GM21526 (cell line): ENCODE measurements around the gene CIB1.
"Not testable (repeated sequence)": the region's sequence is repeated elsewhere in the genome, so short reads cannot be mapped to it uniquely, and the experiment has no call there.

Experiments used
- ATAC-seq: cut with Tn5 transposase; IDR thresholded peaks from one replicate; pipeline ENCODE4 v1.9.1; 2021; ENCODE audit warnings: moderate library complexity; ENCODE audit not compliant: unreplicated experiment, low FRiP score

CIB1 gene

GRCh38 chr15:90201130-90201943, 32.4 kb downstream of the CIB1 start, which contains the start of gene SEMA4B:
SEMA4B (plus strand) TSS chr15:90201330; CDS start chr15:90201579, 249 bp downstream.
- peak; percentile 81 for ATAC-seq

GRCh38 chr15:90200534-90201129, 33.1 kb downstream of the CIB1 start:
- peak; percentile 19 for ATAC-seq

DNA sequence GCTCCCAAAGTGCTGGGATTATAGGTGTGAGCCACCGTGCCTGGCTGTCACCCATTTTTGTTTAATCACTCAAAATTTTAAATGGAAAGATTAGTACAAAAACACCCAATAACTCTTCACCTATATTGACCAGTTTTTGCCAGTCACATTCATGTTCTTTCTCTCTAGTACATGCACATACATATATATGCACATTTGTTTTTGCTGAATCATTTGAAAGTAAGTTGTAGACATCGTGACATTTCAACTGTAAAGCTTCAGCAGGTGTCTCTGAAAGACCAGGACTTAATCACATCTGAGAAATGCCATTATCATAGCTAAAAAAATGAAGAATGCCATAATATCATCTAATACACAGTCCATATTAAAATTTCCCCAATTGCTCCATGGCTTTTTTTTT, 39.1 kb downstream of the CIB1 start:
- ATAC-seq: no peak

DNA sequence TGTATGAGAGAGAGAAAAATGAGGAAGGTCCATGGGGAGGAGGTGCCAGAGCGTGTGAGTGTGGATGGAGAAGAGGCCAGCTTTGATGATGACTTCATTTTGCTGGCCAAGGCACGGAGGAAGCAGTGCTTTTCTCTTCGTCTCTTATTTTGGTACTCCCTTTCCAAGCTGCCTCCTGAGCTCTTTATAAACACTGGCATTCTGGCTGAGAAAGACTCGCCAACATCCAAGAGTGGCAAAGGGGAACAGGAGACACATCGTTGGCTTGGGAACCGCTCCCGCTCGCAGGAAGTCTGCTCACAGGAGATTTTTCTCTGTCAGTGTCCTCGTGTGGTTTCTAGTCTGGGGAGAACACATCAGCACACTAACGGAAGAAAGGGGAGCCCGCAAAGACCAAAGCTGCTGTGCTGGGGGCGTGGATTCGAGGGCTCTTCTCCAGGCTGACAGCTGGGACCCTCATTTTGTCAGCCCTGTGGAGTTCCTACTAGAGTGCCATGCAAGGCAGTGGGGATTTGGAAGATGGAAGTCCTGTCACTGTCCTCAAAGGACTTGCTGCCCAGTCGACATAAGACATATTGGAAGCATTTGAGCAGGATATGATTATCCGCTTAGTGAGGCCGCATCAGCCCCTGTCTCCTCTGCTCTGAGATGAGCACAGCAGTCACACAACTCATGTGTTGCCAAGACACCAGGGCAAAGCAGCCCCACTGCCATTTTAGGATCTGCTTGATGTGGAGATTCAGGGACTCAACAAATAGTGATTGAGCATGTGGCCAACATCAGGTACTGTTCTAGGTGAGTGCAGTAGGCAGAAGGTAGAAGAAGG, 40.6 kb downstream of the CIB1 start:
- no peak for ATAC-seq

- ATAC-seq: peak; percentile 47
Measured at GRCh38 chr15:90191794-90192509, 41.8 kb downstream of the CIB1 start.

DNA sequence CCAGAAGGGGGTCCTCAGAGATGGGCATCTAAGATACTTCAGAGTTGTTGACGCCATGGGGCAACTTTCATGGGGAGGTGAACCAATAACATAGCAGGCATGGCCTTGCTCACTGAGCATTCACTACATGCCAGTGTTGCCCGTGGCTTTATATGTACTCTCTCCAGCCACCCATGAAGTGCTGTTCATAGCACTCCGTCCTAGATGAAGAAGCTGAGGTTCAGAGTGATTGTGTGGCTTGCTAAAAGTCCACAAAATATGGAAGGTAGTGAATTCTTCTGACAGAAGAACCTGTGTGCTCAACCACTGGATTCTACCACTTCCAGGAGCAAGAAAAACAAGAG, 42.4 kb downstream of the CIB1 start:
- ATAC-seq: peak; percentile 30

DNA sequence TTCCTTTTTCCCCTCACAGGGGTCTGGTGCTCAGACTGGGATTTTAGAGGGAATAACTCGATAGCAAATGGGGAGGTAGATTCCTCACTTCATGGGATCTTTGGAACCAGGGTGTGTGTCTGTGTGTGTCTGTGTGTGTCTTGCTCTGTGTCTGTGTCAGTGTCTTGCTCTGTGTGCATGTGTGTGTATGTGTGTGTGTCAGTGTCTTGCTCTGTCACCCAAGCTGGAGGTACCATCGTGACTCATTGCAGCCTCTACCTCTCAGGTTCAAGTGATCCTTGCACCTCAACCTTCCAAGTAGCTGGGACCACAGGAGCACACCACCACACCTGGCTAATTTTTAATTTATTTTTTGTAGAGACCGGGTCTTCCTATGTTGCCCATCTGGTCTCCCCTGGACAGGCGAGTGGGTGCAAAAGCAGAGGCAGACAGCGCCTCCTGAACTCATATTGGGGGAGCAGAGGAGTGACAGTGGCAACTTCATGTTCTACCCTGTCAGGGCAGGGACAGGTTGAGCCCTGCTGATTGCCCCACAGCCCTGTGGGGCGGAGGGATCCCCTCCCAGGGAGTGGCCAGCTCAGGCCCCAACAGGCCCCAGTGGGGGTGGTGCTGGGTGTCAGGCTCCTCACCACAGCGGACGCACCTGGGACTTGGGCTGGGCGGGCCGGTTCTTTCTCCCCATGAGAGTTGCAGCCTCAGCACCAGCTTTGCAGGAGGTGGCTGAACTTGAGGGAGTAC, 43.0 kb downstream of the CIB1 start:
- peak; percentile 62 for ATAC-seq

DNA sequence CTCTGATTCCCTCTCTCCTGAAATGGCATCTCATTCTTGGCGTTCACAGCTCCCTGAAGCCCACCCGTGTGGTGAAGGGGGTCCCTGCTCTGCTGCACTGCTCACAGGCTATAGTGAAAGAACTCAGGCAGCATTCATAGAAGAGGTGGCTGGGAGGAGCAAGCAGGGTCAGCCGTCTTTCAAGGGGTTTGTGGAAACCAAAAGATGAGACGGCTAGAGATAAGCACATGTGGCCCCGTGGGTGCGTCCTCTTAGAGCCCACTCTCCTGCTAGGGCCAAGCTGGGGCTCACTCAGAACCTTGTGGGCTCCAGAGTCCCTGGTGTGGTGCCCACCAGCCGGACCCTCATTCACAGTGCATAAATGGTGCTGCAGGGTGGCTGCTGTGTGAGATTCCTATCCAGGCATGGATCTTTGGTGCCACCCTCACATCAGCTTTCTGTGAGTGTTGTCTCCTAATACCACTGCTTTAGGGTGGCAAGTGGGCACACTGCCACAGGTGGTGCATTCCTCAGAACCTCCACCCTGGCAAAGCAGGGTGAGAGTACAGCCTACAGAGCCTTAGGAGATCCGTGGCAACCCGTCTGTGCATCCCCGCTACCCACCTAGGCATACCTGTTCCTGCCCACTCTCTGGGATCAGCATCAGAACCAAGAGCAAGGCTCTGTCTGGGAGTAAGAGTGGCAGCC, 43.8 kb downstream of the CIB1 start:
- ATAC-seq: no peak

DNA sequence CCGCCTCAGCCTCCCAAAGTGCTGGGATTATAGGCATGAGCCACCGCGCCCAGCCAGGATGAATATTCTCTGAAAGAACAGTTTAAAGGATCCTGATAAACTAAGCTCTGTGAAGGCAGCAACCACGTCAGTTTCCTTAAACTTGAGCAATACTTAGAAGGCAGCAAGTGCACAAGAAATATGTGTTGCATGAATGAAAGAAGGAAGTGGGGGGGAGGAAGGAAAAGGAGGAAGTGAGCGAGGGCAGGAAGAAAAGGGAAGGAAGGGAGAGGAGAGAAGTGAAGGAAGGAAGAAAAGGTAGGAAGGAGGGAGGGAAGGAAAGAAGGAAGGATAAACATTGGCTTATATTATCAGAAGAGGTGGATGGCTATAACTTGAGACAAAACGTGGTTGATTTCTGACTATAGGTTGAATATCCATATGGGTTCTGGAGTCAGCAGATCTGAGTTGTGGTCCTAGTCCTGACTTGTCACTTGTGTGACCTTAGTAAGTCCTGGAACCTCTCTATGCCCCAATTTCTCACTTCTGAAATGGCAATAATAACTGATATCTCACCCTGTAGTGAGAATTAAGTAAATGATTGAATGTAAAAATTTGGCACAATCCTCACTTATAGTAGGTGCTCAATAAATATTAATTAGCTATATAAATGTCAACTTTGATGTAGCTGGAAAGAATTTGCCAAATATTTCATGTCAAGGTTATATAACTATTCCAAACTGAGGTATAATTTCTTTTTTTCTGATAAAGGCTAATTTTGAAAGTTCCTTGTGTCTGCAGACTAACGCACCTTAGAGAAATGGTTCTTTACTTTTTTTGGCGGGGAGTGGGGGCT, 44.6 kb downstream of the CIB1 start:
- ATAC-seq: no peak

- ATAC-seq: not testable (repeated sequence)
Measured at GRCh38 chr15:90188065-90188464, 45.7 kb downstream of the CIB1 start.

DNA sequence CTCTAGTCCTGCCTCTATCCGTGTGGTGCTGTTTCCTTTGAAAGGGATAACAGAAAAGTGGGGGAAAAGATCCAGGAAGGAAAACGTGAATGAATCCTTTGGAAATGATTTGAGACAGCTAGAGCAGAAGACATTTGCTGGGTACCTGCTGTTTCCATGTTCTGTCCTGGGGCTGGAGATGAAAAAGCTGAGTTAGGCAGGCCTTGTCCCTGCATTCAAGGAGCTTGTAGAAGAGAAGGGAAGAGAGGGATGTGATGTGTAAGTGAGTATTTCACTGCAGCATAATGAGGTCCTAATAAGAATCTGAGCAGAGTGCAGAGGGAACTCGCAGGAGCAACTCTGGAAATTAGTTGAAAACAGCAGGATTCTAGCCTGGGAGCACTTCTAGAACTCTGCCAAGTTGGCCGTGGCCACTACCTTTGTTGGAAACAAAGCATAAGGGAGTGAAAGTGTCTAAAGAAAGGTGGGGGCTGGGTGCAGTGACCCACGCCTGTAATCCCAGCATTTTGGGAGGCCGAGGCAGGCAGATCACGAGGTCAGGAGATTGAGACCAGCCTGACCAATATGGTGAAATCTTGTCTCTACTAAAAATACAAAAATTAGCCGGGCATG, 46.4 kb downstream of the CIB1 start:
- ATAC-seq: no peak

DNA sequence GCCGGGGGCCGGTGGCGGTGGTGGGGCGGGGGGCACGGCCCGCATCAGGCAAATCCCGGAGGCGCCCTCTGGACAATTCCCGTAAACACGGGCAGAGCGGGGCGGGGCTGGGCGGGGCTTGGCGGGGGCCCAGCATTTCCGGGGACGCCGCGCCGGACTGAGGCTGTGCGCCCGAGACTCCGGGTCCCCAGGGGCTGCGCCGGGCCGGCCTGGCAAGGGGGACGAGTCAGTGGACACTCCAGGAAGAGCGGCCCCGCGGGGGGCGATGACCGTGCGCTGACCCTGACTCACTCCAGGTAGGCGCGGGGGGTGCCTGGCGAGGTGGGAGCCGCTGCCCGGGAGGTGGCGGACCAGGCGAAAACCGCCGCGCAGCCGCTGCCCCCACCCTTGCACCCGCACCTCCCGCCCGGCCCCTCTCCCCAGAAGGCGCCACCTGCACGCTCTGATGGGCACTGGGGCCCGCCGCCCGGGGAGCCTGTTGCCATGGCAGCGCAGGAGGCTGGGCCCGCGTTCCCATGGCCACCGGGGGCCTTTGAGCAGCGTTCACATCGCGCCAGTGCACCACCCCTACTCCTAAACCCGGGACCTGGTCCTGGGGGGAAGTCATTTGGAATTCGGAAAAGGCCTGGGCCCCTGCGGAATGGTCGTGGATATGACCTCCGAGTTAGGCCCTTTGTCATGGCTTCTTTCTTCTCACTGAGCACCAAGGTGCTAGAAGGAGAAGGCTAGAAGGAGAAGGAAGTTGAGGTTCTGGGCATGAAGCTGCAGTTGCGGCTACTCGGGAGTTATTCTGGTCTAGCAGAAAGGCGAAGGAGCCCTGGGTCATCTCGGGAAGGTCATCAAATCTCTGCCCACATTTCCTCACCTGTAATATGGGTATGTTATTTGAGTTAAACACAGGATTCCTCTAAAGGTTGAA, 48.7 kb downstream of the CIB1 start:
- peak; percentile 59 for ATAC-seq

- peak; percentile 52 for ATAC-seq
Measured at GRCh38 chr15:90184119-90184785, 49.5 kb downstream of the CIB1 start.

- no peak for ATAC-seq
Measured at GRCh38 chr15:90181776-90182175, 52.0 kb downstream of the CIB1 start.
